Panc1 (cell line): ENCODE measurements around the gene PALM2AKAP2. TPM values are rescaled to one million over a fixed set of nuclear protein-coding genes. Genes with fewer than 3 reads are reported as not detected.

Source experiments
- ATAC-seq: fragments of 200-7000 bp; cut with Tn5 transposase; 2 replicates; pipeline ENCODE4 v1.9.1; 2020; ENCODE audit warnings: mild to moderate bottlenecking, moderate library complexity
- BruUV-seq: library from RNA; stranded (reverse); fragments of 400-500 nt; replicated peaks from 2 replicates; lab custom pipeline; 2021; lab: Mats Ljungman, UMichigan
- CTCF ChIA-PET: fragments of 300-600 bp; sonication (Branson Sonifier 250); formaldehyde crosslinking; loops from one replicate; lab custom pipeline; 2022; ENCODE audit warnings: antibody characterized with exemption; lab: Charles Lee
- POLR2A ChIA-PET: fragments of 300-600 bp; sonication (Branson Sonifier 250); formaldehyde crosslinking; loops from one replicate; lab custom pipeline; 2022; ENCODE audit warnings: antibody characterized with exemption; lab: Charles Lee
- DNase-seq: peaks from one replicate; pipeline ENCODE4 v3.0.0-alpha.2; 2010; ENCODE audit warnings: low read depth, low spot score
- H3K27ac ChIP-seq: 2 replicates; pipeline ENCODE4 v1.5.1; 2011; ENCODE audit warnings: mild to moderate bottlenecking, low read length, inconsistent platforms
- H3K27me3 ChIP-seq: fragments of 200-500 bp; sonication (Bioruptor generic); 2 replicates; pipeline ENCODE4 v1.6.0; 2014; ENCODE audit warnings: low read length, inconsistent platforms; ENCODE audit not compliant: control insufficient read depth, insufficient read depth
- H3K36me3 ChIP-seq: fragments of 200-500 bp; sonication (Bioruptor generic); 2 replicates; pipeline ENCODE4 v1.5.1; 2014; ENCODE audit warnings: inconsistent platforms, mild to moderate bottlenecking, low read length, moderate library complexity; ENCODE audit not compliant: control insufficient read depth, insufficient read depth
- H3K4me1 ChIP-seq: 2 replicates; pipeline ENCODE4 v1.5.1; 2011; ENCODE audit warnings: inconsistent platforms, mild to moderate bottlenecking, low read length, moderate library complexity; ENCODE audit not compliant: control insufficient read depth, insufficient read depth
- H3K4me3 ChIP-seq, 2 experiments: 2 replicates each; pipeline ENCODE4 v1.5.1; 2011 to 2012; ENCODE audit warnings: low read depth in 2 of 2, low read length in 2 of 2, mild to moderate bottlenecking in 2 of 2, inconsistent platforms in 1 of 2, moderate library complexity in 1 of 2
- H3K9me3 ChIP-seq: fragments of 200-500 bp; sonication (Bioruptor generic); 2 replicates; pipeline ENCODE4 v1.5.1; 2014; ENCODE audit warnings: low read depth, mild to moderate bottlenecking, inconsistent platforms, low read length, moderate library complexity; ENCODE audit not compliant: control insufficient read depth, insufficient read depth
- CTCF ChIP-seq: fragments of 450-650 bp; IDR thresholded peaks from 2 replicates; pipeline ENCODE4 v1.5.1; 2017; ENCODE audit warnings: mild to moderate bottlenecking
- POLR2AphosphoS5 ChIP-seq: IDR thresholded peaks from 2 replicates; pipeline ENCODE4 v1.6.1; 2012; ENCODE audit warnings: mild to moderate bottlenecking, low read depth, low read length, moderate library complexity
- REST ChIP-seq, 2 experiments: IDR thresholded peaks; 2 replicates each; pipeline ENCODE4 v1.6.1; 2011 to 2012; ENCODE audit warnings: low read depth in 2 of 2, control low read depth in 1 of 2, low read length in 1 of 2, mild to moderate bottlenecking in 1 of 2, moderate library complexity in 1 of 2; ENCODE audit not compliant: insufficient read depth in 1 of 2
- SIN3A ChIP-seq: IDR thresholded peaks from 2 replicates; pipeline ENCODE4 v1.6.1; 2012; ENCODE audit warnings: low read depth, mild to moderate bottlenecking, low read length, moderate library complexity, borderline replicate concordance; ENCODE audit not compliant: insufficient read depth
- TCF7L2 ChIP-seq: IDR thresholded peaks from 2 replicates; pipeline ENCODE4 v1.6.1; 2011; ENCODE audit warnings: mild to moderate bottlenecking, low read depth, low read length, inconsistent platforms
- in situ Hi-C: cut with HindIII; loops from 2 replicates; pipeline ENCODE4 v1.10.0; 2016; ENCODE audit warnings: low sequenced_read_pairs, low pct_unique_long_range_greater_than_20kb
- intact Hi-C: fragments of 100-400 bp; cut with micrococcal nuclease; formaldehyde crosslinking; loops from one replicate; pipeline ENCODE4 v1.10.0; 2022; ENCODE audit not compliant: unreplicated experiment
- total RNA-seq: library from RNA; stranded (reverse); gene quantifications from one replicate; pipeline ENCODE4 v1.2.1, GENCODE V29; 2021; ENCODE audit not compliant: unreplicated experiment

Gene PALM2AKAP2
- total RNA-seq, 1 experiment from 2014 or later = 0.44 TPM

- ChIA-PET CTCF (no interaction called here), POLR2A (no interaction called here)
- no peaks in the 10 kb centered on the region for H3K4me1 ChIP-seq
- in situ Hi-C loops = no loop called here
- ATAC-seq (no peak), DNase-seq (no peak)
- H3K27me3 ChIP-seq = peaks cover 2% of the 10 kb centered on the region; the same call in 1 of the 2 replicates
- no peaks in the 10 kb centered on the region for H3K36me3 ChIP-seq
- no peaks in the 10 kb centered on the region for H3K9me3 ChIP-seq
- TF ChIP-seq TCF7L2 = no peak
- TF ChIP-seq SIN3A = no peak
- H3K4me3 ChIP-seq = no peak overlapping the region
- H3K27ac ChIP-seq = no peak overlapping the region
- no TSS peak for BruUV-seq
- intact Hi-C loops = no loop called here
These were observed 8.9 kb upstream of the PALM2AKAP2 start for GRCh38 chr9:109771087-109771486.

GRCh38 chr9:109771796-109772531 lies 8.0 kb upstream of the PALM2AKAP2 start:
- ChIA-PET POLR2A (no interaction called here), CTCF (no interaction called here)
- Histone ChIP-seq H3K9me3 (no peaks in the 10 kb centered on the region), H3K4me3 (no peak overlapping the region), H3K27ac (no peak overlapping the region), H3K4me1 (no peaks in the 10 kb centered on the region), H3K36me3 (no peaks in the 10 kb centered on the region), H3K27me3 (peaks cover 2% of the 10 kb centered on the region; the same call in 1 of the 2 replicates)
- in situ Hi-C loops (no loop called here), intact Hi-C loops (no loop called here)
- no peak for ATAC-seq
- TF ChIP-seq REST (IDR thresholded peaks at IDR 0.05; ENCODE audit: insufficient read depth in 1 of 2, low read depth in 2 of 2, low read length in 1 of 2) = no peak
- TF ChIP-seq SIN3A = no peak
- no peak for TF ChIP-seq POLR2AphosphoS5
- TF ChIP-seq CTCF = no peak
- no peak for TF ChIP-seq TCF7L2
- BruUV-seq = no TSS peak
- no peak for DNase-seq

GRCh38 chr9:109775516-109775915 lies 4.5 kb upstream of the PALM2AKAP2 start:
- in situ Hi-C loops (no loop called here), intact Hi-C loops (no loop called here)
- DNase-seq (no peak), ATAC-seq (no peak)
- TF ChIP-seq TCF7L2 (no peak), REST (IDR thresholded peaks at IDR 0.05; ENCODE audit: insufficient read depth in 1 of 2, low read depth in 2 of 2, low read length in 1 of 2) (no peak), CTCF (no peak), POLR2AphosphoS5 (no peak), SIN3A (no peak)
- no peaks in the 10 kb centered on the region for H3K4me1 ChIP-seq
- no peaks in the 10 kb centered on the region for H3K36me3 ChIP-seq
- no peak overlapping the region for H3K4me3 ChIP-seq
- H3K27me3 ChIP-seq = peaks cover 7% of the 10 kb centered on the region
- H3K27ac ChIP-seq = no peak overlapping the region
- no TSS peak for BruUV-seq
- CTCF ChIA-PET = no interaction called here
- POLR2A ChIA-PET = no interaction called here
- no peaks in the 10 kb centered on the region for H3K9me3 ChIP-seq
